Thyroid gland (tissue), 4 donors: ENCODE measurements around the gene PSENEN.

Source experiments
- POLR2A ChIP-seq, 2 donors: fragments of 450-650 bp; IDR thresholded peaks; one replicate each; pipeline ENCODE4 v1.6.1; 2017; ENCODE audit warnings: antibody characterized with exemption in 2 of 2, mild to moderate bottlenecking in 2 of 2, moderate library complexity in 1 of 2
- TF ChIP-seq, protein P1 (sequence below), 6 experiments: fragments of 200-600 bp in 3 of 6; fragments of 450-650 bp in 3 of 6; sonication (generic) in 3 of 6; IDR thresholded peaks; one replicate each; pipeline ENCODE4 v1.5.1; 2016 to 2019; ENCODE audit warnings: antibody characterized with exemption in 6 of 6, mild to moderate bottlenecking in 2 of 6, inconsistent platforms in 1 of 6, moderate library complexity in 1 of 6

- TF ChIP-seq, protein P1, sequence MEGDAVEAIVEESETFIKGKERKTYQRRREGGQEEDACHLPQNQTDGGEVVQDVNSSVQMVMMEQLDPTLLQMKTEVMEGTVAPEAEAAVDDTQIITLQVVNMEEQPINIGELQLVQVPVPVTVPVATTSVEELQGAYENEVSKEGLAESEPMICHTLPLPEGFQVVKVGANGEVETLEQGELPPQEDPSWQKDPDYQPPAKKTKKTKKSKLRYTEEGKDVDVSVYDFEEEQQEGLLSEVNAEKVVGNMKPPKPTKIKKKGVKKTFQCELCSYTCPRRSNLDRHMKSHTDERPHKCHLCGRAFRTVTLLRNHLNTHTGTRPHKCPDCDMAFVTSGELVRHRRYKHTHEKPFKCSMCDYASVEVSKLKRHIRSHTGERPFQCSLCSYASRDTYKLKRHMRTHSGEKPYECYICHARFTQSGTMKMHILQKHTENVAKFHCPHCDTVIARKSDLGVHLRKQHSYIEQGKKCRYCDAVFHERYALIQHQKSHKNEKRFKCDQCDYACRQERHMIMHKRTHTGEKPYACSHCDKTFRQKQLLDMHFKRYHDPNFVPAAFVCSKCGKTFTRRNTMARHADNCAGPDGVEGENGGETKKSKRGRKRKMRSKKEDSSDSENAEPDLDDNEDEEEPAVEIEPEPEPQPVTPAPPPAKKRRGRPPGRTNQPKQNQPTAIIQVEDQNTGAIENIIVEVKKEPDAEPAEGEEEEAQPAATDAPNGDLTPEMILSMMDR (IDR thresholded peaks at IDR 0.05), result no peak
- no peak for TF ChIP-seq POLR2A (IDR thresholded peaks at IDR 0.05)
Measured at GRCh38 chr19:35766571-35767104, 21.2 kb downstream of the PSENEN start.
